Neural progenitor cell (in vitro differentiated cells): ENCODE results near the gene PFDN1. TPM values are rescaled to one million over a fixed set of nuclear protein-coding genes. Genes with fewer than 3 reads are reported as not detected.

Source experiments
- DNase-seq: peaks from one replicate; pipeline ENCODE4 v3.0.0-alpha.2; 2016; ENCODE audit warnings: low spot score
- H2AFZ ChIP-seq: fragments of 200-600 bp; sonication (generic); replicated peaks from 2 replicates; pipeline ENCODE4 v1.6.1; 2016; ENCODE audit warnings: antibody characterized with exemption
- H3F3A ChIP-seq: fragments of 200-600 bp; sonication (generic); 2 replicates; pipeline ENCODE4 v1.6.1; 2016; ENCODE audit warnings: antibody characterized with exemption, low read depth
- H3K27ac ChIP-seq: fragments of 200-600 bp; sonication (generic); 2 replicates; pipeline ENCODE4 v1.5.1; 2016; ENCODE audit warnings: mild to moderate bottlenecking
- H3K27me3 ChIP-seq: fragments of 200-600 bp; sonication (generic); 2 replicates; pipeline ENCODE4 v1.6.1; 2016; ENCODE audit warnings: mild to moderate bottlenecking, moderate library complexity
- H3K36me3 ChIP-seq: fragments of 200-600 bp; sonication (generic); 2 replicates; pipeline ENCODE4 v1.5.1; 2016
- H3K4me1 ChIP-seq: fragments of 200-600 bp; sonication (generic); 2 replicates; pipeline ENCODE4 v1.6.1; 2016; ENCODE audit warnings: mixed run types
- H3K4me2 ChIP-seq: fragments of 200-600 bp; sonication (generic); 2 replicates; pipeline ENCODE4 v1.6.1; 2016
- H3K4me3 ChIP-seq: fragments of 200-600 bp; sonication (generic); 2 replicates; pipeline ENCODE4 v1.5.1; 2016
- H3K79me2 ChIP-seq: fragments of 200-600 bp; sonication (generic); 2 replicates; pipeline ENCODE4 v1.6.1; 2016; ENCODE audit warnings: low read depth
- H3K9ac ChIP-seq: fragments of 200-600 bp; sonication (generic); 2 replicates; pipeline ENCODE4 v1.6.1; 2016
- H3K9me3 ChIP-seq: fragments of 200-600 bp; sonication (generic); 2 replicates; pipeline ENCODE4 v1.5.1; 2016; ENCODE audit warnings: low read depth
- H4K20me1 ChIP-seq: fragments of 200-600 bp; sonication (generic); 2 replicates; pipeline ENCODE4 v1.6.1; 2016; ENCODE audit warnings: low read depth
- H3K27ac Mint-ChIP-seq: 3 replicates; pipeline ENCODE4 v1.8.0; 2021; ENCODE audit warnings: mixed read lengths
- H3K27me3 Mint-ChIP-seq: 2 replicates; pipeline ENCODE4 v1.8.0; 2022; ENCODE audit warnings: low read depth, mild to moderate bottlenecking, inconsistent platforms, moderate library complexity, mixed read lengths; ENCODE audit not compliant: insufficient read depth
- H3K36me3 Mint-ChIP-seq: 3 replicates; pipeline ENCODE4 v1.8.0; 2021; ENCODE audit warnings: mixed read lengths
- H3K4me1 Mint-ChIP-seq: 3 replicates; pipeline ENCODE4 v1.8.0; 2021; ENCODE audit warnings: mixed read lengths
- H3K4me3 Mint-ChIP-seq: 3 replicates; pipeline ENCODE4 v1.8.0; 2021; ENCODE audit warnings: mild to moderate bottlenecking, moderate library complexity, mixed read lengths
- H3K9me3 Mint-ChIP-seq: 3 replicates; pipeline ENCODE4 v1.8.0; 2020; ENCODE audit warnings: mixed read lengths
- EZH2 ChIP-seq: fragments of 200-600 bp; sonication (generic); IDR thresholded peaks from 2 replicates; pipeline ENCODE4 v1.6.1; 2017; ENCODE audit warnings: antibody characterized with exemption, mild to moderate bottlenecking, moderate library complexity
- EZH2phosphoT487 ChIP-seq: fragments of 200-600 bp; sonication (generic); IDR thresholded peaks from 2 replicates; pipeline ENCODE4 v1.6.1; 2017; ENCODE audit warnings: antibody characterized with exemption
- total RNA-seq: library from RNA; depleted of rRNA; stranded (reverse); fragments of >200 nt; gene quantifications from 2 replicates; pipeline ENCODE4 v1.2.3, GENCODE V29; 2015; ENCODE audit warnings: low replicate concordance
- TF ChIP-seq, protein P1 (sequence below): fragments of 200-600 bp; sonication (generic); IDR thresholded peaks from 2 replicates; pipeline ENCODE4 v1.5.1; 2017; ENCODE audit warnings: antibody characterized with exemption, mild to moderate bottlenecking

PFDN1 gene
- total RNA-seq, 1 donor from 2014 or later, result 79.8 TPM

DNA sequence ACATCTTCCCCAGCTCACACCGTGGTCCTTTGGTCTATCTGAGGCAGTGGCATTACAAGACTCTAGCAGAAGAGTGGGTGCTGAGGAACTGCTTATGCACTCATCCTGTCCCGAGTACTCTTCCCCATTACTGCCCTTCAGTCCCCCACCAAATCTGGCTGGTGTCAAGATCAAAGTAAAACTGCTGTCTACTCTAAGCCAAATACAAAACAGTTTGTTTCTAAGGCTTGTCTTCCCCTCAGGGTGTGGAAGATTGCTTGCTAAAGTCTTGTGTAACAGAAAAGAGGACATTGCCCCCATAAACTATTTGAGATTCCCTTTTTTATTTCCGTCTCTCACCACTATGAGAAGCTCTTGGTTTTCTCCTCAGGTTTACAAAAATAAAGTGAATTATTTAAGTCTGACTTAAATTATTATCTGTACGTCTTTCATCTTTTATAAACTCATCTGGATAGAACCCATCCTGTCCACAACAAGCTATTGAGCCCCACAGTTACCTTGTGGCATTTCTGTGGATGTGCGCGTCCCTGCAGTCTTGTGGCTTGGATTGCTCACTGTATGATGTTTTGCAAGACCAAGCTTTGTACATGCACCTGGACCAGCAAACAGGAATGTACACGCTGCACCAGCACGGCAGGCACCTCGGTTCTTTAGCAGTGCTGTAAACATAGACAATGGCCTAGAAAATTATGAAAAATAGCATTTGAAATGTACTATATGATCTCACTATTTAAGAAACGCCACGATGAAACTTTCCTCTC is 66.9 kb downstream of the PFDN1 start:
- no peak for TF ChIP-seq EZH2
- H3K79me2 ChIP-seq, result no peaks in the 10 kb centered on the region
- no peak overlapping the region for H3K9ac ChIP-seq
- H3K9me3 Mint-ChIP-seq, result no peaks in the 10 kb centered on the region
- peaks cover 5% of the 10 kb centered on the region for H4K20me1 ChIP-seq
- no peak overlapping the region for H3K4me3 Mint-ChIP-seq
- peaks cover 2% of the 10 kb centered on the region for H3K4me1 Mint-ChIP-seq
- no peak overlapping the region for H3K27ac ChIP-seq
- no peak overlapping the region for H3K4me2 ChIP-seq
- no peaks in the 10 kb centered on the region for H3K27me3 ChIP-seq
- H3K4me1 ChIP-seq, result peaks cover 3% of the 10 kb centered on the region
- H3K27ac Mint-ChIP-seq, result no peak overlapping the region
- no peaks in the 10 kb centered on the region for H3K36me3 Mint-ChIP-seq
- no peak for DNase-seq
- H3F3A ChIP-seq, result peaks cover 3% of the 10 kb centered on the region
- no peaks in the 10 kb centered on the region for H3K36me3 ChIP-seq
- no peak overlapping the region for H2AFZ ChIP-seq
- H3K27me3 Mint-ChIP-seq, result no peaks in the 10 kb centered on the region
- no peaks in the 10 kb centered on the region for H3K9me3 ChIP-seq
- no peak overlapping the region for H3K4me3 ChIP-seq

DNA sequence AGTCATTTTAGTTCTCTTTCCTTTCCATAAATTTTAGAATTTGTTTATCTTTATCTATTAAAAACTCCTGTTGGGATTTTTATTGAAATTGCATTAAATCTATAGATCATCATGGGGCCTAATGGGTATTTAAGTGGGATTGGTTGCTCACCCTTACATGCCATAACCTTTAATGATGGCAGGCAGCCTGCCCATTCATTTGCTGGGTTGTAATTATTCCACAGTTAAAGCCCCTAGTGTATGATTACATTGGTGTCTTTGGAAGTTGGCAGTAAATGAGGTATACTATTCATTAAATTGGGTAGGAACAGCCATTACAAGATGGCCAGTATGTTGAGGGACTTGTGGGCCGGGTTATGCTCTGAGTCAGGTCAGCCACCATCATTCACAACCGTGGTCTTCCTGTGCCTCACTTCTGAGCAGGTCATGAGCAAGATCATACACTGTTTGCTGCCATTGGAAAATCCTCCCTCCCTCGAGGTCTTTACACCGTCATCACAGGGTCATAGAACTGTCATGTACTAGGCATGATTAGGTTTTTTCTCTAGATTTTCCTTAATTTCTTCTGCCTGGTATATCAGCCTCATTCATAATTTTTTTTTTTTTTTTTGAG is 68.4 kb downstream of the PFDN1 start:
- H2AFZ ChIP-seq, result no peak overlapping the region
- H4K20me1 ChIP-seq, result no peaks in the 10 kb centered on the region
- no peaks in the 10 kb centered on the region for H3K9me3 Mint-ChIP-seq
- H3K36me3 ChIP-seq, result no peaks in the 10 kb centered on the region
- H3K4me3 Mint-ChIP-seq, result no peak overlapping the region
- no peak overlapping the region for H3K4me3 ChIP-seq
- no peaks in the 10 kb centered on the region for H3K4me1 ChIP-seq
- no peak overlapping the region for H3K27ac Mint-ChIP-seq
- TF ChIP-seq EZH2, result no peak
- TF ChIP-seq EZH2phosphoT487, result no peak
- TF ChIP-seq, protein P1, sequence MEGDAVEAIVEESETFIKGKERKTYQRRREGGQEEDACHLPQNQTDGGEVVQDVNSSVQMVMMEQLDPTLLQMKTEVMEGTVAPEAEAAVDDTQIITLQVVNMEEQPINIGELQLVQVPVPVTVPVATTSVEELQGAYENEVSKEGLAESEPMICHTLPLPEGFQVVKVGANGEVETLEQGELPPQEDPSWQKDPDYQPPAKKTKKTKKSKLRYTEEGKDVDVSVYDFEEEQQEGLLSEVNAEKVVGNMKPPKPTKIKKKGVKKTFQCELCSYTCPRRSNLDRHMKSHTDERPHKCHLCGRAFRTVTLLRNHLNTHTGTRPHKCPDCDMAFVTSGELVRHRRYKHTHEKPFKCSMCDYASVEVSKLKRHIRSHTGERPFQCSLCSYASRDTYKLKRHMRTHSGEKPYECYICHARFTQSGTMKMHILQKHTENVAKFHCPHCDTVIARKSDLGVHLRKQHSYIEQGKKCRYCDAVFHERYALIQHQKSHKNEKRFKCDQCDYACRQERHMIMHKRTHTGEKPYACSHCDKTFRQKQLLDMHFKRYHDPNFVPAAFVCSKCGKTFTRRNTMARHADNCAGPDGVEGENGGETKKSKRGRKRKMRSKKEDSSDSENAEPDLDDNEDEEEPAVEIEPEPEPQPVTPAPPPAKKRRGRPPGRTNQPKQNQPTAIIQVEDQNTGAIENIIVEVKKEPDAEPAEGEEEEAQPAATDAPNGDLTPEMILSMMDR, result no peak
- no peak overlapping the region for H3K9ac ChIP-seq
- no peak for DNase-seq
- no peak overlapping the region for H3K4me2 ChIP-seq
- H3K4me1 Mint-ChIP-seq, result no peaks in the 10 kb centered on the region
- H3F3A ChIP-seq, result no peaks in the 10 kb centered on the region
- H3K9me3 ChIP-seq, result no peaks in the 10 kb centered on the region
- H3K36me3 Mint-ChIP-seq, result no peaks in the 10 kb centered on the region
- no peaks in the 10 kb centered on the region for H3K27me3 ChIP-seq
- no peaks in the 10 kb centered on the region for H3K79me2 ChIP-seq
- H3K27ac ChIP-seq, result no peak overlapping the region
- no peaks in the 10 kb centered on the region for H3K27me3 Mint-ChIP-seq

DNA sequence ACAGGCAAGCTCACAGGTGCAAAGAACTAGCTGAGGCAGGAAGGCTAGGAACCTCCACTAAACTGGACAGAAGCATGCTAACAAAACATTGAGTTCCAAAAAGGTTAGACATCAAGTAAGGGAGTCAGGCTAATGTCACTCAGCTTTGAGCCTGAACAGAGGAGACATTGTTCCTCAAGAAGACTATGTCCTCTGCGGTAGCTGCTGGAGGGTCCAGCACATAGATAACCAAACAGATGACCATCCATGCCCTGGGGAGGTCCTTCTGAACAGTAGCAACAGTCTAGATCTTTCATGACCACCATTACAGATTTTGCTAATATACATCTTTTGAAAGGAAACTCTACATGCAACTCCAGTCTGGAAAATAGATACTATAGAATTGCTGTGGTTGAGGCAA is 70.2 kb downstream of the PFDN1 start:
- H3K4me2 ChIP-seq, result no peak overlapping the region
- H2AFZ ChIP-seq, result no peak overlapping the region
- H3K27ac ChIP-seq, result no peak overlapping the region
- no peaks in the 10 kb centered on the region for H4K20me1 ChIP-seq
- H3K9ac ChIP-seq, result no peak overlapping the region
- Mint-ChIP-seq H3K27ac (no peak overlapping the region), H3K27me3 (no peaks in the 10 kb centered on the region), H3K36me3 (no peaks in the 10 kb centered on the region), H3K4me3 (no peak overlapping the region), H3K9me3 (no peaks in the 10 kb centered on the region), H3K4me1 (no peaks in the 10 kb centered on the region)
- no peak for DNase-seq
- H3F3A ChIP-seq, result no peaks in the 10 kb centered on the region
- H3K4me1 ChIP-seq, result no peaks in the 10 kb centered on the region
- no peaks in the 10 kb centered on the region for H3K36me3 ChIP-seq
- no peak for TF ChIP-seq EZH2phosphoT487
- no peak for TF ChIP-seq EZH2
- TF ChIP-seq, protein P1, result no peak
- H3K79me2 ChIP-seq, result no peaks in the 10 kb centered on the region
- no peaks in the 10 kb centered on the region for H3K27me3 ChIP-seq
- H3K9me3 ChIP-seq, result no peaks in the 10 kb centered on the region
- H3K4me3 ChIP-seq, result no peak overlapping the region

DNA sequence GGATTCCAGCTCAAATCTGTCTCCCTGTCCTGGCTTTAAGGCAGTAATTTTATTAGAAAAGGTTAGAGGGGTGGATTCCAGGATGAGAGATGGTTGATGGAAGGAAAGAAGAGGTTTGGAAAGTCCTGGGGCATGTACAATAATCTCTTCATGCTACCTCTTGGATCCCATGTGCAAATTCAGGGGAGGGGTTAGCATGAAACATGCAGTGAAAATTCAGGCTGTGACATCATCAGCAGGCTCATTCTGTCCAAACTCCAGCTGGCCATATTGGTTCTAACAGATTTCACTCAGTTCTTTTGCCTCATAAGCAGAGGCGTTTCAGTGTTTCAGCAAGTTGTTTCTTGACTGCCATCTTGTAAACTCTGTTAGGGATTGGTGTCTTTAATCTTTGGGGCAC is 72.5 kb downstream of the PFDN1 start:
- H3K4me1 ChIP-seq, result no peaks in the 10 kb centered on the region
- no peak for TF ChIP-seq EZH2
- TF ChIP-seq EZH2phosphoT487, result no peak
- TF ChIP-seq, protein P1, result no peak
- Mint-ChIP-seq H3K27ac (no peak overlapping the region), H3K4me3 (no peak overlapping the region), H3K9me3 (no peaks in the 10 kb centered on the region), H3K36me3 (no peaks in the 10 kb centered on the region), H3K27me3 (peaks cover 2% of the 10 kb centered on the region), H3K4me1 (no peaks in the 10 kb centered on the region)
- H3K79me2 ChIP-seq, result no peaks in the 10 kb centered on the region
- H3K9me3 ChIP-seq, result no peaks in the 10 kb centered on the region
- H3K27me3 ChIP-seq, result no peaks in the 10 kb centered on the region
- no peak overlapping the region for H3K4me3 ChIP-seq
- no peak overlapping the region for H3K4me2 ChIP-seq
- no peak overlapping the region for H2AFZ ChIP-seq
- no peaks in the 10 kb centered on the region for H3F3A ChIP-seq
- H4K20me1 ChIP-seq, result no peaks in the 10 kb centered on the region
- H3K27ac ChIP-seq, result no peak overlapping the region
- DNase-seq, result no peak
- H3K36me3 ChIP-seq, result no peaks in the 10 kb centered on the region
- H3K9ac ChIP-seq, result no peak overlapping the region
